AG10803 (cell line): ENCODE results near the gene KRT84.
"Not testable (repeated sequence)": the region's sequence is repeated elsewhere in the genome, so short reads cannot be mapped to it uniquely, and the experiment has no call there.

Experiments used
- DNase-seq: peaks from one replicate; pipeline ENCODE4 v3.0.0; 2010; ENCODE audit warnings: low read depth
- H3K4me3 ChIP-seq: 2 replicates; pipeline ENCODE4 v1.5.1; 2011; ENCODE audit warnings: mild to moderate bottlenecking, low read length, control low read depth
- CTCF ChIP-seq: conservative IDR thresholded peaks from 2 replicates; pipeline ENCODE4 v1.5.1; 2011; ENCODE audit warnings: mild to moderate bottlenecking, low read length, control low read depth, inconsistent platforms

The KRT84 gene

GRCh38 chr12:52347551-52348510, 37.6 kb downstream of the KRT84 start:
- H3K4me3 ChIP-seq: no peak overlapping the region
- DNase-seq: no peak
- TF ChIP-seq CTCF: no peak

GRCh38 chr12:52347016-52347415, 38.4 kb downstream of the KRT84 start:
- DNase-seq: no peak
- no peak overlapping the region for H3K4me3 ChIP-seq
- no peak for TF ChIP-seq CTCF

GRCh38 chr12:52346593-52346992, 38.9 kb downstream of the KRT84 start:
- no peak for TF ChIP-seq CTCF
- no peak for DNase-seq
- H3K4me3 ChIP-seq: no peak overlapping the region

- DNase-seq, H3K4me3 ChIP-seq: not testable (repeated sequence)
Observed at GRCh38 chr12:52345041-52345440, 40.4 kb downstream of the KRT84 start.

GRCh38 chr12:52344111-52344510, 41.3 kb downstream of the KRT84 start:
- no peak for DNase-seq

GRCh38 chr12:52343550-52343949, 41.9 kb downstream of the KRT84 start:
- DNase-seq: no peak
- no peak for TF ChIP-seq CTCF
- H3K4me3 ChIP-seq: no peak overlapping the region

More at GRCh38 chr12:52344111-52344510, 41.3 kb downstream of the KRT84 start:
- no peak for TF ChIP-seq CTCF
- H3K4me3 ChIP-seq: no peak overlapping the region

DNA sequence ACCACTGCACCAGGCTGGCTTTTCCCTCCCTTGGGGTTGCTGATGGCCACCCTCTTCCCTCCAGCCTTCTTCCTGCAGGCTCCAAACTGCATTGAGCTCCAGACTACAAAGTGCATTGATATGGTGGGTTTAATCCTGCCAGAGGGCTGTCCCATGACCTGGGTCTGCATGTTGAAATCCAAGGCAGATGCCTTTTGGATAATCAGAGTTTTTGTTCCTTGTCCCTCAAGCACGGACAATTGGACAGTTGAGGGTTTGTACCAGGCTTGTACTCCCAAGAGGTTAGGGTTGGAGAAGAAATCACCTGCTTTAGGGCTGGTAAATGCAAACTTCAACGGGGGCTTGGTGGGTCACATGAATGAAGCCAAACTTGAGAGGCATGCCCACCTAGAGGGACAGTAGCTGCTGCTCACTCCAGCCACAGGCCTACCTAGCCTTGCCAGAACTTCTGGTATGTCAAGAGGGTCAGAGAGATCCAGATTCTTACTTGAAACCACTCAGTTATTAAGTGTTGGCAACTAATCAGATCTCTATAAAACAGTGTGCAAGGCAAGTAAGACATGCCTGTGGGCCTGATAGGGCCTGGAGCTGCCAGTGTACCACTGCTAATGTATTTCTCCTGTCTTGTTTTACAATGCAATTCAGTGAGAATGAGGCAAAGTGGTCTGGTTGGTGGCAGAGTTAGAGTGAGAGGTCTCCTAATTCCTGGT, 42.5 kb downstream of the KRT84 start:
- H3K4me3 ChIP-seq: no peak overlapping the region
- no peak for TF ChIP-seq CTCF
- DNase-seq: no peak
